ENCODE data around the gene AGMO. TPM values are rescaled to one million over a fixed set of nuclear protein-coding genes. Genes with fewer than 3 reads are reported as not detected.

Gene AGMO
- polyA plus RNA-seq, 1 donor = 12.7 TPM

DNA sequence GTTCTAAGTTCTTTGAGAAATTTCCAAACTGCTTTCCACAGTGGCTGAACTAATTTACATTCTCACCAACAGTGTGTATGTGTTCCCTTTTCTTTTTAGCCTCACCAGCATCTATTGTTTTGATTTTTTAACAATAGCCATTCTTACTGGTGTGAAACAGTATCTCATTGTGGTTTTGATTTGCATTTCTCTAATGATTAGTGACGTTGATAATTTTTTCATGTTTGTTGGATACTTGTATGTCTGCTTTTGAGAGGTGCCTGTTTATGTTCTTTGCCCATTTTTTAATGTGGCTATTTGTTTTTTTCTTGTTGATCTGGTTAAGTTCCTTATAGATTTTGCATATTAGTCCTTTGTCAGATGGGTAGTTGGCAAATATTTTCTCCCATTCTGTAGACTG lies 191.4 kb downstream of the AGMO start:
- no peaks in the 10 kb centered on the region for H3K27me3 ChIP-seq (ENCODE audit: control insufficient read depth, insufficient read depth, low read length)
- H3K4me1 ChIP-seq (ENCODE audit: control insufficient read depth, insufficient read depth, low read length) = no peaks in the 10 kb centered on the region
- DNase-seq = no peak
- WGBS (ENCODE audit: insufficient coverage, low lambda C conversion rate) = no CpG with 5 or more reads among the region's 1 CpG
- no peak overlapping the region for H3K4me3 ChIP-seq (ENCODE audit: low read length)
- no peak overlapping the region for H3K27ac ChIP-seq (ENCODE audit: low read length)
- no peaks in the 10 kb centered on the region for H3K36me3 ChIP-seq (ENCODE audit: control insufficient read depth, insufficient read depth, low read length)
- H3K9me3 ChIP-seq (ENCODE audit: control insufficient read depth, low read depth, low read length) = no peaks in the 10 kb centered on the region

DNA sequence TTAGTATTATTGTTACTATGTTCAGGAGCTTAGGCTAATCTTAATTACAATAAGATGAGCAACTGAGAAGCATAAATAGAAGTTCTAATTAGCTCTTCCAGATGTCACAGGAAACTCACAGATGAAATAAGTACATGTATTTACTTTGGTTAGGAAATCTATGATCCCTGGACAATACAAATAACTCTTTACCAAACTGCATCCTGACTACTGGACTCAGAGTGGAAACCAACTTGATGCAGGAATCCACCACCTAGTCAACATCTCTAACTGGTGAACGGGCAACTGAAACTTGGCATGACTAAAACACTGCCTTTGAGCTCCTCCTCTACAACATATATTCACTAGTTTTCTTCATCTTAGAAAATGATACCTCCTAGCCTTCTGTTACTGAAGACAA lies 193.2 kb downstream of the AGMO start:
- Histone ChIP-seq H3K4me3 (ENCODE audit: low read length) (no peak overlapping the region), H3K27me3 (ENCODE audit: control insufficient read depth, insufficient read depth, low read length) (no peaks in the 10 kb centered on the region), H3K27ac (ENCODE audit: low read length) (no peak overlapping the region), H3K9me3 (ENCODE audit: control insufficient read depth, low read depth, low read length) (no peaks in the 10 kb centered on the region), H3K36me3 (ENCODE audit: control insufficient read depth, insufficient read depth, low read length) (no peaks in the 10 kb centered on the region), H3K4me1 (ENCODE audit: control insufficient read depth, insufficient read depth, low read length) (no peaks in the 10 kb centered on the region)
- no peak for DNase-seq
- WGBS (ENCODE audit: insufficient coverage, low lambda C conversion rate) = no CpG with 5 or more reads among the region's 1 CpG

- DNase-seq = no peak
- Histone ChIP-seq H3K4me3 (ENCODE audit: low read length) (no peak overlapping the region), H3K27ac (ENCODE audit: low read length) (no peak overlapping the region), H3K27me3 (ENCODE audit: control insufficient read depth, insufficient read depth, low read length) (no peaks in the 10 kb centered on the region), H3K4me1 (ENCODE audit: control insufficient read depth, insufficient read depth, low read length) (no peaks in the 10 kb centered on the region), H3K36me3 (ENCODE audit: control insufficient read depth, insufficient read depth, low read length) (no peaks in the 10 kb centered on the region), H3K9me3 (ENCODE audit: control insufficient read depth, low read depth, low read length) (no peaks in the 10 kb centered on the region)
- 96% methylated on average over 2 of the region's 3 CpGs for WGBS (ENCODE audit: insufficient coverage, low lambda C conversion rate)
Observed at GRCh38 chr7:15367897-15368296, 193.9 kb downstream of the AGMO start.

- 60% methylated on average over 3 of the region's 5 CpGs for WGBS (ENCODE audit: insufficient coverage, low lambda C conversion rate)
- H3K9me3 ChIP-seq (ENCODE audit: control insufficient read depth, low read depth, low read length) = no peaks in the 10 kb centered on the region
- no peaks in the 10 kb centered on the region for H3K4me1 ChIP-seq (ENCODE audit: control insufficient read depth, insufficient read depth, low read length)
- no peaks in the 10 kb centered on the region for H3K27me3 ChIP-seq (ENCODE audit: control insufficient read depth, insufficient read depth, low read length)
- no peak overlapping the region for H3K27ac ChIP-seq (ENCODE audit: low read length)
- H3K36me3 ChIP-seq (ENCODE audit: control insufficient read depth, insufficient read depth, low read length) = no peaks in the 10 kb centered on the region
- DNase-seq = no peak
- H3K4me3 ChIP-seq (ENCODE audit: low read length) = no peak overlapping the region
Observed at GRCh38 chr7:15358112-15358511, 203.7 kb downstream of the AGMO start.

GRCh38 chr7:15352421-15353206 lies 209.2 kb downstream of the AGMO start:
- H3K4me3 ChIP-seq (ENCODE audit: low read length) = no peak overlapping the region
- H3K4me1 ChIP-seq (ENCODE audit: control insufficient read depth, insufficient read depth, low read length) = no peaks in the 10 kb centered on the region
- no peak overlapping the region for H3K27ac ChIP-seq (ENCODE audit: low read length)
- no peaks in the 10 kb centered on the region for H3K9me3 ChIP-seq (ENCODE audit: control insufficient read depth, low read depth, low read length)
- no peaks in the 10 kb centered on the region for H3K36me3 ChIP-seq (ENCODE audit: control insufficient read depth, insufficient read depth, low read length)
- H3K27me3 ChIP-seq (ENCODE audit: control insufficient read depth, insufficient read depth, low read length) = no peaks in the 10 kb centered on the region
- DNase-seq = no peak
- WGBS (ENCODE audit: insufficient coverage, low lambda C conversion rate) = 80% methylated on average over 1 of the region's 20 CpGs

DNA sequence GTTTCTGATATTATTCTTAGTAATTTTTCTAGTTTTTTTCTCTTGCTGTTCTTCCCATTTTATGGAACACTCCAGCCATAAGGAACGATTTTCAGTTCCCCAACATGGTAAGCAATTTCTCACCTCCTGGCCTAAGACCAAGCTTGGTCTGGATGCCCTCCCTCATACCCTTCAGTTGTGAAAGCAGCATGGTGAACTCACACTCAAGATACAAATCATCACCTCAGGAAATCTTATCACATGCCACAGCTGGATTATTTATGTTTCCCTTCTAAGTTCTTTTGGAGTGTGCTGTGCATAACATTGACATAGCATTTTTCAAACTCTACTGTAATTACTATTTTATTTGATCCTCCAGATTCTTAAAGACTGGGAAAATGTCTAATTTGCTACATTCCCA lies 216.6 kb downstream of the AGMO start:
- Histone ChIP-seq H3K4me3 (ENCODE audit: low read length) (no peak overlapping the region), H3K9me3 (ENCODE audit: control insufficient read depth, low read depth, low read length) (no peaks in the 10 kb centered on the region), H3K27ac (ENCODE audit: low read length) (no peak overlapping the region), H3K27me3 (ENCODE audit: control insufficient read depth, insufficient read depth, low read length) (no peaks in the 10 kb centered on the region), H3K36me3 (ENCODE audit: control insufficient read depth, insufficient read depth, low read length) (no peaks in the 10 kb centered on the region), H3K4me1 (ENCODE audit: control insufficient read depth, insufficient read depth, low read length) (no peaks in the 10 kb centered on the region)
- 60% methylated on average over 1 of the region's 1 CpG for WGBS (ENCODE audit: insufficient coverage, low lambda C conversion rate)
- DNase-seq = no peak

DNA sequence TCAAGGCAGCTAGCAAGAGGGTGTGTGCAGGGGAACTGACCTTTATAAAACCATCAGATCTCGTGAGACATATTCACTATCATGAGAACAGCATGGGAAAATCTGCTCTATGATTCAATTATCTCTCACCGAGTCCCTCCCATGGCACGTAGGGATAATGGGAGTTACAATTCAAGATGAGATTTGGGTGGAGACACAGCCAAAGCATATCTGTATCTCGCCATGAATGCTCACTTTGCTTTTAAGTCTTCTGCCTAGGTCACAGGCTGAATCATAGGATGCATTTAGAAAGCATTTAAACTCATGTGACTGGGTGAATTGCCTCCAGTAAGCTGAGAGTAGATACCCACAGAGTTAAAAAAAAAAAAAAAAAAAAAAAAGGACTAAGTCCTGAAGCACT lies 220.0 kb downstream of the AGMO start:
- no peaks in the 10 kb centered on the region for H3K4me1 ChIP-seq (ENCODE audit: control insufficient read depth, insufficient read depth, low read length)
- H3K4me3 ChIP-seq (ENCODE audit: low read length) = no peak overlapping the region
- no peaks in the 10 kb centered on the region for H3K27me3 ChIP-seq (ENCODE audit: control insufficient read depth, insufficient read depth, low read length)
- H3K27ac ChIP-seq (ENCODE audit: low read length) = no peak overlapping the region
- WGBS (ENCODE audit: insufficient coverage, low lambda C conversion rate) = 100% methylated on average over 1 of the region's 4 CpGs
- no peaks in the 10 kb centered on the region for H3K9me3 ChIP-seq (ENCODE audit: control insufficient read depth, low read depth, low read length)
- no peak for DNase-seq
- no peaks in the 10 kb centered on the region for H3K36me3 ChIP-seq (ENCODE audit: control insufficient read depth, insufficient read depth, low read length)

DNA sequence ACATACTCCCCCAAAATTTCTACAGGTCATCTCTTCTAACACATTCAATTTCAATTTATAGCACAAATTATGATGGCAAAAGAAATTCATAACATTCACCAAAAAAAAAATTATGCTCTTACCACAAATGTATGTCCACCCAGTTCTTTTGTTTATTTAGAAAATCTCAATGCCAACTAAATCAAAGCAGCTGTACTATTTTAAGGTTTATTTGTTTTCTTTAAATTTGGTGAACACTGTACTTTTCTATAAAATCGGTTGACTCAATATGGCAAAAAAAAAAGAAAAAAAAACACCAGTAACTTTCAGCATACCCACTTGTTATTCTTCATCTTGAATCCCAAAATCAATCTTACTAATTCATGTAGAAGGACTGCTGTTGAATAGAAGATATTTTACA lies 225.7 kb downstream of the AGMO start:
- H3K4me1 ChIP-seq (ENCODE audit: control insufficient read depth, insufficient read depth, low read length) = no peaks in the 10 kb centered on the region
- DNase-seq = no peak
- no peaks in the 10 kb centered on the region for H3K27me3 ChIP-seq (ENCODE audit: control insufficient read depth, insufficient read depth, low read length)
- no peaks in the 10 kb centered on the region for H3K9me3 ChIP-seq (ENCODE audit: control insufficient read depth, low read depth, low read length)
- 71% methylated on average over 1 of the region's 1 CpG for WGBS (ENCODE audit: insufficient coverage, low lambda C conversion rate)
- no peak overlapping the region for H3K4me3 ChIP-seq (ENCODE audit: low read length)
- no peaks in the 10 kb centered on the region for H3K36me3 ChIP-seq (ENCODE audit: control insufficient read depth, insufficient read depth, low read length)
- no peak overlapping the region for H3K27ac ChIP-seq (ENCODE audit: low read length)

- WGBS (ENCODE audit: insufficient coverage, low lambda C conversion rate) = 71% methylated on average over 1 of the region's 6 CpGs
- Histone ChIP-seq H3K4me1 (ENCODE audit: control insufficient read depth, insufficient read depth, low read length) (no peaks in the 10 kb centered on the region), H3K4me3 (ENCODE audit: low read length) (no peak overlapping the region), H3K9me3 (ENCODE audit: control insufficient read depth, low read depth, low read length) (no peaks in the 10 kb centered on the region), H3K27me3 (ENCODE audit: control insufficient read depth, insufficient read depth, low read length) (no peaks in the 10 kb centered on the region), H3K27ac (ENCODE audit: low read length) (no peak overlapping the region), H3K36me3 (ENCODE audit: control insufficient read depth, insufficient read depth, low read length) (no peaks in the 10 kb centered on the region)
- no peak for DNase-seq
Observed at GRCh38 chr7:15335390-15335789, 226.4 kb downstream of the AGMO start.

- Histone ChIP-seq H3K36me3 (ENCODE audit: control insufficient read depth, insufficient read depth, low read length) (no peaks in the 10 kb centered on the region), H3K9me3 (ENCODE audit: control insufficient read depth, low read depth, low read length) (no peaks in the 10 kb centered on the region), H3K27me3 (ENCODE audit: control insufficient read depth, insufficient read depth, low read length) (no peaks in the 10 kb centered on the region), H3K4me3 (ENCODE audit: low read length) (no peak overlapping the region), H3K4me1 (ENCODE audit: control insufficient read depth, insufficient read depth, low read length) (no peaks in the 10 kb centered on the region), H3K27ac (ENCODE audit: low read length) (no peak overlapping the region)
- no peak for DNase-seq
- no CpG with 5 or more reads among the region's 6 CpGs for WGBS (ENCODE audit: insufficient coverage, low lambda C conversion rate)
Observed at GRCh38 chr7:15334536-15335263, 227.1 kb downstream of the AGMO start.
